WTC11 (cell line): Measurements from ENCODE around the gene KRTAP5-6. TPM values are rescaled to one million over a fixed set of nuclear protein-coding genes. Genes with fewer than 3 reads are reported as not detected.

ENCODE experiments used
- ATAC-seq: fragments of 200-7000 bp; cut with Tn5 transposase; 2 replicates; pipeline ENCODE4 v1.10.0; 2021; ENCODE audit warnings: mild to moderate bottlenecking, moderate library complexity
- CTCF ChIA-PET: fragments of 300-600 bp; sonication (Branson Sonifier 250); formaldehyde crosslinking; loops from one replicate; lab custom pipeline; 2021; ENCODE audit warnings: antibody characterized with exemption; lab: Charles Lee
- POLR2A ChIA-PET: fragments of 350-600 bp; sonication (Branson Sonifier 250); formaldehyde crosslinking; loops from one replicate; lab custom pipeline; 2021; ENCODE audit warnings: antibody characterized with exemption; lab: Charles Lee
- DNase-seq: peaks from one replicate; pipeline ENCODE4 v3.0.0; 2021; ENCODE audit warnings: low spot score
- H3K27ac Mint-ChIP-seq: 2 replicates; pipeline ENCODE4 v1.8.0; 2021; ENCODE audit warnings: mixed read lengths
- H3K27me3 Mint-ChIP-seq: 2 replicates; pipeline ENCODE4 v1.8.0; 2021; ENCODE audit warnings: low read depth, mild to moderate bottlenecking, moderate library complexity, mixed read lengths
- H3K36me3 Mint-ChIP-seq: 2 replicates; pipeline ENCODE4 v1.8.0; 2021; ENCODE audit warnings: mixed read lengths
- H3K4me1 Mint-ChIP-seq: 2 replicates; pipeline ENCODE4 v1.8.0; 2022; ENCODE audit warnings: mixed read lengths
- H3K4me3 Mint-ChIP-seq: 2 replicates; pipeline ENCODE4 v1.8.0; 2021; ENCODE audit warnings: mild to moderate bottlenecking, moderate library complexity, mixed read lengths
- H3K9me3 Mint-ChIP-seq: 2 replicates; pipeline ENCODE4 v1.8.0; 2021; ENCODE audit warnings: mixed read lengths
- AR ChIP-seq: fragments of 250-450 bp; sonication (Bioruptor Pico); IDR thresholded peaks from 2 replicates; pipeline ENCODE4 v1.9.0; 2021; ENCODE audit warnings: mild to moderate bottlenecking
- ATF3 ChIP-seq: sonication (generic); formaldehyde crosslinking; conservative IDR thresholded peaks from 2 replicates; pipeline ENCODE4 v1.8.1; 2022; ENCODE audit warnings: mild to moderate bottlenecking, missing genetic modification reagents
- ATF6 ChIP-seq: sonication (generic); formaldehyde crosslinking; IDR thresholded peaks from 2 replicates; pipeline ENCODE4 v1.8.1; 2023; ENCODE audit warnings: mild to moderate bottlenecking, missing genetic modification reagents
- CBFB ChIP-seq: sonication (generic); formaldehyde crosslinking; IDR thresholded peaks from 2 replicates; pipeline ENCODE4 v1.8.1; 2022; ENCODE audit warnings: mild to moderate bottlenecking, low read depth, missing genetic modification reagents
- E2F1 ChIP-seq: sonication (generic); formaldehyde crosslinking; IDR thresholded peaks from 2 replicates; pipeline ENCODE4 v1.8.0; 2022; ENCODE audit warnings: mild to moderate bottlenecking, missing genetic modification reagents
- ERG ChIP-seq: fragments of 250-450 bp; sonication (Bioruptor Pico); IDR thresholded peaks from 2 replicates; pipeline ENCODE4 v1.8.0; 2021; ENCODE audit warnings: mild to moderate bottlenecking
- GTF2I ChIP-seq: fragments of 250-450 bp; sonication (Bioruptor Pico); conservative IDR thresholded peaks from 2 replicates; pipeline ENCODE4 v1.4.0; 2021; ENCODE audit warnings: mild to moderate bottlenecking
- HMGXB4 ChIP-seq: sonication (generic); formaldehyde crosslinking; IDR thresholded peaks from 2 replicates; pipeline ENCODE4 v1.8.1; 2023; ENCODE audit warnings: mild to moderate bottlenecking, moderate library complexity, missing genetic modification reagents
- KAT7 ChIP-seq: sonication (generic); formaldehyde crosslinking; IDR thresholded peaks from 2 replicates; pipeline ENCODE4 v1.8.1; 2023; ENCODE audit warnings: missing genetic modification reagents, mild to moderate bottlenecking, borderline replicate concordance
- MAX ChIP-seq: sonication (generic); formaldehyde crosslinking; IDR thresholded peaks from 2 replicates; pipeline ENCODE4 v1.8.0; 2022; ENCODE audit warnings: mild to moderate bottlenecking, missing genetic modification reagents
- NFATC4 ChIP-seq: fragments of 250-450 bp; sonication (Bioruptor Pico); IDR thresholded peaks from 2 replicates; pipeline ENCODE4 v1.9.0; 2021; ENCODE audit warnings: mild to moderate bottlenecking
- NFYB ChIP-seq: sonication (generic); formaldehyde crosslinking; conservative IDR thresholded peaks from 2 replicates; pipeline ENCODE4 v1.8.0; 2022; ENCODE audit warnings: low read depth, missing genetic modification reagents
- SOX15 ChIP-seq: fragments of 250-450 bp; sonication (Bioruptor Pico); IDR thresholded peaks from 2 replicates; pipeline ENCODE4 v1.9.0; 2021; ENCODE audit warnings: mild to moderate bottlenecking
- SP1 ChIP-seq: sonication (generic); formaldehyde crosslinking; conservative IDR thresholded peaks from 2 replicates; pipeline ENCODE4 v1.8.1; 2022; ENCODE audit warnings: missing genetic modification reagents
- ZNF138 ChIP-seq: sonication (generic); formaldehyde crosslinking; conservative IDR thresholded peaks from 2 replicates; pipeline ENCODE4 v1.8.1; 2022; ENCODE audit warnings: mild to moderate bottlenecking, moderate library complexity, missing genetic modification reagents
- ZNF281 ChIP-seq: sonication (generic); formaldehyde crosslinking; IDR thresholded peaks from 2 replicates; pipeline ENCODE4 v1.8.0; 2023; ENCODE audit warnings: mild to moderate bottlenecking, missing genetic modification reagents
- ZNF423 ChIP-seq: fragments of 250-450 bp; sonication (Bioruptor Pico); IDR thresholded peaks from 2 replicates; pipeline ENCODE4 v2.1.2; 2022; ENCODE audit warnings: mild to moderate bottlenecking, moderate library complexity
- total RNA-seq: library from RNA; stranded (reverse); gene quantifications from 3 replicates; pipeline ENCODE4 v1.2.3, GENCODE V29; 2021

Gene KRTAP5-6
- total RNA-seq, 1 experiment from 2014 or later = 0.35 TPM

- CTCF ChIA-PET = interaction anchor here (2.7 to 4.0 kb wide), 2 partner anchors 15 to 124 kb away, joined by 20 to 31 read pairs; no protein-coding TSS in a partner anchor
These were observed 11.7 kb downstream of the KRTAP5-6 start for GRCh38 chr11:1708716-1709115.

More at GRCh38 chr11:1708716-1709115, 11.7 kb downstream of the KRTAP5-6 start:
- DNase-seq (no peak), ATAC-seq (no peak)
- H3K36me3 Mint-ChIP-seq = no peaks in the 10 kb centered on the region; the same call in 1 of the 2 replicates
- TF ChIP-seq ERG (CRISPR knock-in tag) (no peak), HMGXB4 (CRISPR knock-in tag) (no peak), ATF6 (CRISPR knock-in tag) (no peak), NFYB (CRISPR knock-in tag) (no peak), ZNF281 (CRISPR knock-in tag) (no peak), SOX15 (CRISPR knock-in tag) (no peak), SP1 (CRISPR knock-in tag) (no peak), E2F1 (CRISPR knock-in tag) (no peak), MAX (no peak), CBFB (CRISPR knock-in tag) (no peak), ZNF138 (CRISPR knock-in tag) (no peak), GTF2I (CRISPR knock-in tag) (no peak), AR (CRISPR knock-in tag) (no peak), ZNF423 (CRISPR knock-in tag) (no peak), ATF3 (CRISPR knock-in tag) (no peak), NFATC4 (CRISPR knock-in tag) (no peak), KAT7 (CRISPR knock-in tag) (no peak)
- TF ChIP-seq, all 79 proteins: peak for 0
- POLR2A ChIA-PET = no interaction called here
- Mint-ChIP-seq H3K27me3 (peaks cover 57% of the 10 kb centered on the region), H3K4me1 (no peaks in the 10 kb centered on the region), H3K27ac (no peak overlapping the region), H3K9me3 (peaks cover 13% of the 10 kb centered on the region), H3K4me3 (no peak overlapping the region)
